SW480 (cell line): ENCODE results near the gene WNT11.

Source experiments
- DNase-seq: peaks from one replicate; pipeline ENCODE4 v3.0.0-alpha.2; 2016; ENCODE audit warnings: low spot score

The WNT11 gene

DNA sequence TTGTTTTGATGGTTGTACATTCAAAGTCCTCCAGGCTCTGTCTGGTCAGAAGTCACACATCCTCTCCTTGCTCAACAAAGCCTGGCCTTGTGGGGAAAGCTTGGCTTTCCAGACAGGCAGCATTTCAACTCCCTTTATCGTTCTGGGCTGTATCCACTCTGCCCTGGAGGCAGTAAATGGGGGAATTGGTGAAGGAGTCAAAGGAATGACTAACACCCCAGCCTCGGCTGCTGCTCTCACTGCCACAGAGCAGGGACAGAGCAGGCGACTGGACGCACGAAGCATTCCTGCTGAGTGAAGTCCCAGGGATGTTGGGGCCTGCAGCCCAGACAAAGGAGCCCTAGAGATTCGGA, 52.8 kb downstream of the WNT11 start:
- no peak for DNase-seq

DNA sequence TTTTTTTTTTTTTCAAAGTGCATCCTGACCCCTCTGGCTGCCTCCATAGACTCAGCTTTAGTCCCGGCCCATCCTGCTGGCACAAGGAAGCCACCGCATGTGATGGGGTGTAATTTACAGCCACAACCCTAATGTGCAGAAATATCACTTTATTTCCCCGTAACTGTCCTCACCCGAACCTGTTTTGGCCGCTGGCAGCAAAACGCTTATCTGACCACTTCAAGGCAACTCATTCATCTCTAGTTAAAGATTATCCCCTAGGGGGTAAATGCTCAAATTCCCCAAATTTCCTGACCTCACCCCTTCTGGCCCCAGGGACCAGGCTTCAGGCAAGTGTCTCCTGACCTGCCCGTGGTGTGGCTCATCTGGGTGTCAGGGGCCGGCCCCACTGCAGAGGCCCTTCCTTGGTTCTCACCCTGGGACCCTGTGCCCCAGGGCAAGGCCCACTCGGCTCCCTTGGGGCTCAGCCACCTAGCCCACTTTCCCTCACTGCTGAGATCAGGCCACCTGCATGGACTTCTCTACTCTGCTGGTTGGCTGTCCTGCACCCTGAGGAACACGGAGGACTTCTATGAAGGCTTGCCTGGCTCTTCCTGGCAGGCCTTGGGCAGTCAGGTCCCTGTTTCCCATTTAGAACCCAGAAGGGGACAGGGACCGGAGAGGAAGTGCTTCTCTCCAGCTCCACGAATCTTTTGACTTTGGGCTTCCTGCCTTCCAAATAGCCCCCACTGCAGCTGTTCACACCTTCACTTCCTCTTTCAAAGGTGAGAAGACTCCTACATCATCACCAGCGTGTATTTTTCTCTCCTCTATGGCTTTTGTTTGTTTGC, 53.3 kb downstream of the WNT11 start:
- DNase-seq: no peak

DNA sequence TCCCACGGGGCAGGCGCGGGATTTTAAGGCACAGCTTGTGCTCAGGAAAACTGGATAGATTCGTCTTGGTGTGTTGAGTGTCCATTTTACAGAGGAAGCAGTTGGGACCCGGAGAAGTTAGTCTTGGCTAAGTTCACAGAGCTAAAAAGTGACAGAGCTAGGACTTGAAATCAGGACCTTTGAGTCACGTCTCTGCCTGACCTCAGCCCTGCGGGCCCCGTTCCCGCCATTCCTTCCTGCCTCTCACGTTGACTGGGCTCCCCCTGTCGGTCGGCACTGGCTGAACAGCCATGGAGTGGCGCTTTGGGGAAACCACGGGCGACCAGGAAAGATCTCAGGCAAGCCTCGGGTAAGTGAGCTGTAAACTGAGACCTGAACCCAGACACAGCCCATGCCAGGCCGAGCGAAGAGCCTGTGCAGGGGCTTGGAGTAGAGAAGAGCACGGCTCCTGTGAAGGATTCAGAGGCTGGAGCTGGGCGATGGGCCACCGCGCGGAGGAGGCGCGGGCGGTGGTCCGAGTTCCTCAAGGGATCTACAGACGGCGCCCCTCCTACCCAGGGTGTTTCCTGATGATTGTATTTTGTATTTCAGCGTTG, 54.1 kb downstream of the WNT11 start:
- peak; percentile 50 for DNase-seq

DNA sequence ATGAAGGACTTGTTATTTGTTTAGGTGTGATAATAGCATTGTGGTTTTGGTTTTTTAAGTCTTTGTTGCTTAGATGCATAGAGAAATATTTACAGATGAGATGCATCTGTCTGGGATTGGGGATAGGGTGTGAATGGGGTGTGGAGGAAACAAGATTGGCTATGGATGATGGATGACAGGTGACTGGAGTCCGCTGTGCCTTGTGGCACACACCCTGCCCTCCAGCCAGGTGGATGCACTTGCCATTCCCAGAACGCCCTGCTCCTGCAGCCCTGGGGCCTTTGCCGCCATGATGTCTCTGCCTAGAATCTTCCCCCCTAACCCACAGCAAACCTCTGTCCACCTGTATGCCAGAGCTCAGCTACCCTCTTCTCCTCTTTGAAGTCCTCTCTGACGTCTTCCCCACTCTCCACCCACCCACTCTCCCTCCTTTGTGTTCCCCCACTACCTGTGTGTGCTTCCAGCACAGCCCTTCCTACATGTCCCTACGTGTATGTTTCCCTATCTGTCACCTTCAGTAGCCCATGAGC, 54.7 kb downstream of the WNT11 start:
- peak; percentile 22 for DNase-seq

DNA sequence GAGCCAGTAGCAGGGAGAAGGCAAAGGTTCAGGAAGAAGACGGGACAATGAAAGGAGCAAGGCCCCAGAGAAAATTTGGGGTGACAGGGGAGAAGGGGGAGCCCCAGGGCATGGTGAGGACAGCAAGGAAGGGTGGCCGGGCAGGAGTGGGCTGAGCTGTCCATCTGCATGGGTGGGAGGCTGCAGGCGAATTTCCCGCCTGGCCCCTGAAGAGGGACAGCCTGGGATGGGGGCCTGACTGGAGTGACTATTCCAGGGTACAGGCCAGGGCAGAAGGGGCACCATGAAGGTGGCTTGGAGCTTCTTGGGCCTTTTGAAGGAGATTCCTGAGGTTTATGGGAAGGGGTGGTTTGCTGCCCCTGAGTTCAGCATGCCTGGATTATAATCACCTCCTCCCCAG, 56.2 kb downstream of the WNT11 start:
- DNase-seq: no peak

DNA sequence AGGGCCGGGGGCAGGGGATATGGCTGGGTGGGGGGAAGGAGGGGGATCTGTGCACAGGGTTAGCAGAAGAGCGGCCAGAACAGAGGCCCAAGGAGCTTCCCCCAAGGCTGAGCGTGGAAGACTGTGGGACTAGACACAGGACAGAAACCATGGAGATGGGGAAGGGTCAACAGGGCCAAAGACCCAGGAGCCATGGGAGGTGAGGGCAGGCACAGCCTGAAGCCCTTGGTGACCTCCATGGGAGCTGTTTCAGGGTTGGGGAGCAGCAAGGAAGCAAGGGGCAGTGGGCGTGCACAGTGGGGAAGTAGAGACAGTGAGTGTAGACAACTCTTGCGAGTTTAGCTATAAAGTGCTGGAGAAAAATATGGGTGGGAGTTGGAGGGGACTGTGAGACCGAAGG, 56.6 kb downstream of the WNT11 start:
- no peak for DNase-seq

DNA sequence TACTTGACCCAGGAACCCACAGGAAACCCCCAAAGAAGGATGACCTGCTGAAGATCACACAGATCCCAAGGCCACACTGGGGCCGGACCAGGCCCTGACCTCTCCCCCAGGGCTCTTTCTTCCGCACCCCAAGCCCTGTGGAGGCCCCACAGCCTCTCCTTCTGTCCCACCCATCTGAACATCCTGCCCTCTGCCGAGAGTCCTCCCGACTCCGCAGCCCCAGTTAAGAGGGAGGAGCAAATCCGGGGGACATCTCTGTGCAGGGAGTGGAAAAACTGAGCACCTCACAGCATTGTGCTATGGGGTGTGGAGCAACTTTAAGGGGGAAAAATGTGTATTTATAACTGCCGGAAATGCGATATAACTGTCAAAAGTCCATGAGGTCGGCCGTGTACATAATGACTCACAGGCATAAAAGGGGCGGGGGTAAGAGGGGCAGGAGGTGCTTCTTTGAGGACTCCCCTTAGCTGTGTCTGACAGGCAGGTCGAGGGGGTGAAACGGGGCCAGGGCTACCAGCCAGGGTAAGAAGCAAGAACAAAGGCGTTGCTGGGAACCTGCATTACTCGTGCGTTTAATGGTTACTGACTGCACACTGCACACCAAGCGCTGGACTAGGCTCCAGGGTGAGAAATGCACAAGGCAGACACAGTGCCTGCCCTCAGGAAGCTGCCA, 57.2 kb downstream of the WNT11 start:
- DNase-seq: no peak

DNA sequence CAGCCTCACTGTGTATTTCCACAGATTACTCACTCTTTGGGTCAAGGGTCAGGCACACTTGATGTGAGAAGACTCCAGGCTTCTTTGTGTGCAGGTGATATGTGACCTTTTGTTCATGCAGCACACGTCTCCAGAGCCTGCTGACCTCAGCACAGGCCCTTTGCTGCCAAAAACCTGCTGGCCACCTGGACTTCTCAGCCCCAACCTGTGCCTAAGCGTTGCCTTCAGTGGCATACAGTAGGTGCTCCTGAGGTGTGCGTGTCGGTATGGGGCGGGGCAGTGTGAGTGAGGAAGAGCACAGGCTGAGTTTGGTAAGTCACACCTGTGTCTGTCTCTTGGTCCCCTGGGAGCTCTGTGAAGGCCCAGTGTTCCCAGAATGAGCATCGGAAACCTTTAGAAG, 58.1 kb downstream of the WNT11 start:
- no peak for DNase-seq

DNA sequence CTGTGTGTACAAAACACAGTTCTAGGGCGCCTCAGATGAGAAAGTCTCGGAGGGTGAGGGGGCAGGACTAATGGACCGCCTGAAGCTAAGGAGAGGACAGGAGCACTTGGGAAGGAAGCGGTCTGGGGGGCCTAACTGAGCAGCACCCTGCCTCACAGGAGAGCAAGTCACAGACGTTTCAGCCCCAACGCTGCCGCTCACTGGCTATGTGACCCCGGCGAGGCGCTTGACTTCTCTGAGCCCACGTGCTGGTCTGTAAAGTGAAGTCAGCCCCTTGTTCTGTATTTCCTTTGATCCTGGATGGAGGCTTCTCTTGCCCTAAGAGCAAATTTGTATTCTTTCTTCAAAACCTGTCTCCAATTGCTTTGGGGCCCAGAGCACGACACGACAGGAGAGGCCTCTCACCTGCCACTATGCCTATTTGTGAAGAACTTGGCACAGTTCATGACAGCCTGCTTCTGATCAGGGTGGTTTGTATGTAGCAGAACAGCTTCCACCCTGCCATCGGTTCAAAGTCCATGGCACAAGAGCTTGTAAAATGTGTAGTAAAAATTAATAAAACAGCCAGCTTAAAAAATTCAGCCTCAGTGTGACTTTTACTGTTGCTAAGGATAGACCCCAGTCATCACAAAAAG, 59.1 kb downstream of the WNT11 start:
- DNase-seq: no peak

DNA sequence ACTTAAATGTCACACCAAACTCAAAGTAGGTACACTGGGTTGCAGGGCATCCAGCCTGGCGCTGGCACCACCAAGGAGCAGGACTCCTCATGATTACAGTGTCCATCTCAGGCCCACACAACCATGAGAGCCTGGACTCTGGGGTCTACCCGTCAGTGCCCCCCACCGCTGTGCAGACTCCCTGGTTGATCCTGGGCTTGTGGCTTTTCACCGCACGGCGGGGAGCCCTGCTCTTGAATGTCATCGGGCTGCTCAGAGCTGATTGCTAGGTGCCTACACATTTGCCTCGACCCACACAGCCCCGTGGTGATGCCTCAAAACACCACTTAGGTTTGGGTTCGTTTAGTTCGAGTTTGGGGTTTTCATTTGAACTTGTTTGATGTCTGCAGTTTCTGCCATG, 63.0 kb downstream of the WNT11 start:
- no peak for DNase-seq

DNA sequence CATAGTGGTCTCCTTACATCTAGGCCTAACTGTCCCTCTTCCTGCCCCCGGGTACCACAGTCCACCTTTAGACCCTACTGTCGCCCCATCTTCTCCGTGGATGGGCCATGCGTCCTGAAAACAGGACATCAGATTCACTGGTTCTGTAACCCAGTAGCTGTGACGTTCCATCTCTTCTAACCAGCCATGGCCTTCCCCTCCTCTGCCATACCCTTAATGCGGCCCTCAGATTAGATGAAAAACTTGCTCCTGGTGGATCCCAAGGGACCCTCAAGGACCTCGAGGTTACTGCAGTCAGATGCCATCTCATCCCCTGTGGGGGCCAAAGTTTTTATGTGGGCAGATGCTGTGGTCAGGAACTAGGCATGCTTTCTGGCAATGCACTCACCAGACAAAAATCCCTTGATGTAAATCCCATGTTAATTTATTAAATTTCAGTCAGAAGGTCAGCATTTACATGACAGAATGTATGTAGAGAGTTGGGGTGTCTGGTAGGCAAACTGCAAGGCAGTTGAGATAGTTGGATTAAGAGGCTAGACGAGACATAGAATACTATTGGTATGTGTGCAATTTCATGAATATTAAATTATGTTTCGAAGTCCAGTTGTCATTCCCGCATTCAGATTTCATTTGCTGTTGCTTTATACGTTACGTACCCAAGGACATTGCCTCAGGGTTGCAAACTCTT, 64.3 kb downstream of the WNT11 start:
- DNase-seq: no peak

DNA sequence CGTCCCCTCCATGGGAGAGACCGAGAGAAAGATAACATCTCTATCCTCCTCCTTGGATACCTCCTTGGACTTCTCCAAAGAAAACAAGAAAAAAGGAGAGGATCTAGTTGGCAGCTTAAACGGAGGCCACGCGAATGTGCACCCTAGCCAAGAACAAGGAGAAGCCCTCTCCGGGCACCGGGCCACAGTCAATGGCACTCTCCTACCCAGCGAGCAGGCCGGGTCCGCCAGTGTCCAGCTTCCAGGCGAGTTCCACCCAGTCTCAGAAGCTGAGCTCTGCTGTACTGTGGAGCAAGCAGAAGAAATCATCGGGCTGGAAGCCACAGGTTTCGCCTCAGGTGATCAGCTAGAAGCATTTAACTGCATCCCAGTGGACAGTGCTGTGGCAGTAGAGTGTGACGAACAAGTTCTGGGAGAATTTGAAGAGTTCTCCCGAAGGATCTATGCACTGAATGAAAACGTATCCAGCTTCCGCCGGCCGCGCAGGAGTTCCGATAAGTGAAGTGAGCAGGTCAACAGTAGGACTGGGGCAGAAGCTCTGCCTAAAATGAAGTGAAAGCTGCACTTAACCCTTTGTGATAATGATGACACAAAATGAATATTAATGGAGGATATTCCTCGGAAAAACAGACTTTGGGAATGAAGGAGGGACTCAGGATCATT, 65.3 kb downstream of the WNT11 start:
- DNase-seq: no peak

DNA sequence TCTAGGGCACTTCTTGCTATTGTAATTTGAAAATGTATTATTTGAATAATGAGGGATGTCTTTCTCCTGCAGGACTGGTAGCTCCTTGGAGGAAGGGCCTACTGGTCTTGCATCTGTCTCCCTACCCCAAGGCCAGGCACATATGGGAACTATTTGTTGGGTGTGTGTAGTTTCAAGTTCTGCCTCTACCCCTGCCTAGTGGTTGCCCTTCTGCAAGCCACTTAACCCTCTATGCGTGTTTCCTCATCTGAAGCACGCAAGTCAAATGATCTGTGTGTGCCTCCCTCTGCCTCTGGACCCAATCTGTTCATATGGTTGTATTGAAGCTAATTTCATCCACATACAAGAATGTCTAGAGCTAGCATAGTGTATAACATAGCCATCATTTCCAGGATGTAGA, 67.0 kb downstream of the WNT11 start:
- DNase-seq: no peak
